K562 (cell line): ENCODE measurements around the gene ENTPD8. TPM values are rescaled to one million over a fixed set of nuclear protein-coding genes. Genes with fewer than 3 reads are reported as not detected.
A peak's percentile ranks its signal among the peaks of the same experiment; 100 is the strongest.

Source experiments
- ATAC-seq: fragments of 200-7000 bp; cut with Tn5 transposase; 3 replicates; pipeline ENCODE4 v1.9.1; 2020; ENCODE audit warnings: moderate library complexity
- BruUV-seq: library from RNA; stranded (reverse); fragments of 400-500 nt; replicated peaks from 2 replicates; lab custom pipeline; 2021; lab: Mats Ljungman, UMichigan
- CTCF ChIA-PET: fragments of 300-600 bp; formaldehyde crosslinking; extraction: SDS; loops from one replicate; lab custom pipeline; 2021; ENCODE audit warnings: low intra/inter-chr PET ratio; lab: Yijun Ruan, JAX
- POLR2A ChIA-PET: fragments of 300-600, 350-650 bp; sonication (Branson Sonifier 250); formaldehyde crosslinking; extraction: SDS; loops from one replicate; lab custom pipeline; 2021; ENCODE audit warnings: antibody characterized with exemption, inconsistent platforms; lab: Yijun Ruan, JAX
- DNase-seq, 4 experiments: peaks; one replicate each; pipeline versions ENCODE4 v3.0.0 to v3.0.0-alpha.2; 2011 to 2018; ENCODE audit warnings: low spot score in 3 of 4, mixed read lengths in 3 of 4; ENCODE audit errors: extremely low read depth in 1 of 4
- FAIRE-seq: peaks from 2 replicates; lab custom pipeline; 2011; peaks lifted over from hg19 to GRCh38; lab: Jason Lieb, UNC
- H2AFZ ChIP-seq: 2 replicates; pipeline ENCODE4 v1.6.0; 2011; ENCODE audit warnings: low read depth, low read length, control low read depth, inconsistent platforms
- H3K27ac ChIP-seq: fragments of 200-600 bp; 3 replicates; pipeline ENCODE4 v1.8.0; 2011; ENCODE audit warnings: low read depth, mild to moderate bottlenecking, control low read depth, inconsistent platforms, low read length, moderate library complexity, mixed read lengths; ENCODE audit errors: extremely low read depth
- H3K27me3 ChIP-seq, 2 experiments: fragments of 300-600 bp in 1 of 2; 2 replicates in 1 of 2; 3 replicates in 1 of 2; pipeline versions ENCODE4 v1.6.0 to v1.8.0; 2011; ENCODE audit warnings: inconsistent platforms in 2 of 2, low read length in 2 of 2, mild to moderate bottlenecking in 1 of 2, mixed read lengths in 1 of 2, moderate library complexity in 1 of 2; ENCODE audit not compliant: control insufficient read depth in 2 of 2, insufficient read depth in 2 of 2
- H3K36me3 ChIP-seq: fragments of 300-600 bp; 3 replicates; pipeline ENCODE4 v1.8.0; 2011; ENCODE audit warnings: mild to moderate bottlenecking, low read length, inconsistent platforms; ENCODE audit not compliant: control insufficient read depth, insufficient read depth
- H3K4me1 ChIP-seq, 2 experiments: fragments of 200-600 bp in 1 of 2; replicated peaks in 1 of 2; 2 replicates in 1 of 2; 3 replicates in 1 of 2; pipeline versions ENCODE4 v1.5.1 to v1.8.0; 2011; ENCODE audit warnings: inconsistent platforms in 2 of 2, low read length in 2 of 2, mild to moderate bottlenecking in 1 of 2, mixed read lengths in 1 of 2, moderate library complexity in 1 of 2; ENCODE audit not compliant: control insufficient read depth in 2 of 2, insufficient read depth in 2 of 2
- H3K4me2 ChIP-seq: 2 replicates; pipeline ENCODE4 v1.6.1; 2011; ENCODE audit warnings: low read length, control low read depth, inconsistent platforms, mixed read lengths; ENCODE audit not compliant: insufficient read depth
- H3K4me3 ChIP-seq: fragments of 200-600 bp; sonication (generic), shearing (Covaris generic); 2 replicates; pipeline ENCODE4 v1.5.1; 2016; ENCODE audit warnings: control low read depth, inconsistent platforms
- H3K79me2 ChIP-seq: fragments of 200-600 bp; 3 replicates; pipeline ENCODE4 v1.8.0; 2011; ENCODE audit warnings: low read length, inconsistent platforms; ENCODE audit not compliant: control insufficient read depth, insufficient read depth
- H3K9ac ChIP-seq, 2 experiments: 2 replicates each; pipeline versions ENCODE4 v1.6.0 to v1.6.1; 2011; ENCODE audit warnings: low read depth in 2 of 2, low read length in 2 of 2, control low read depth in 1 of 2, inconsistent platforms in 1 of 2, mild to moderate bottlenecking in 1 of 2, mixed read lengths in 1 of 2; ENCODE audit not compliant: insufficient read depth in 1 of 2
- H3K9me1 ChIP-seq: one replicate; pipeline ENCODE4 v1.6.0; 2011; ENCODE audit warnings: inconsistent platforms, mild to moderate bottlenecking, low read length, moderate library complexity; ENCODE audit not compliant: control insufficient read depth, insufficient read depth
- H3K9me3 ChIP-seq: replicated peaks from 2 replicates; pipeline ENCODE4 v1.5.1; 2011; ENCODE audit warnings: low read depth, low read length, inconsistent platforms; ENCODE audit not compliant: control insufficient read depth, insufficient read depth
- H4K20me1 ChIP-seq: replicated peaks from 2 replicates; pipeline ENCODE4 v1.6.1; 2011; ENCODE audit warnings: low read length, inconsistent platforms, mixed read lengths; ENCODE audit not compliant: control insufficient read depth, insufficient read depth
- E2F6 ChIP-seq, 2 experiments: IDR thresholded peaks; 2 replicates each; pipeline ENCODE4 v1.6.1; 2011; ENCODE audit warnings: borderline replicate concordance in 1 of 2, control low read depth in 1 of 2, low read depth in 1 of 2, low read length in 1 of 2, mild to moderate bottlenecking in 1 of 2, mixed read lengths in 1 of 2, moderate library complexity in 1 of 2; ENCODE audit not compliant: insufficient read depth in 1 of 2, insufficient read length in 1 of 2, poor library complexity in 1 of 2, severe bottlenecking in 1 of 2; ENCODE audit errors: extremely low read depth in 1 of 2
- FOS ChIP-seq: IDR thresholded peaks from 3 replicates; pipeline ENCODE4 v1.6.1; 2011; ENCODE audit not compliant: insufficient read length; ENCODE audit errors: extremely low read depth
- RBM34 ChIP-seq: fragments of 200-400 bp; formaldehyde crosslinking; IDR thresholded peaks from 2 replicates; pipeline ENCODE4 v1.6.1; 2018; ENCODE audit warnings: low read length, borderline replicate concordance; ENCODE audit not compliant: insufficient read depth
- STAT5A ChIP-seq: IDR thresholded peaks from 2 replicates; pipeline ENCODE4 v1.6.1; 2012; ENCODE audit warnings: low read length, inconsistent platforms, borderline replicate concordance
- ZBTB40 ChIP-seq, 2 experiments: fragments of 450-650 bp in 1 of 2; sonication (generic) in 1 of 2; formaldehyde crosslinking in 1 of 2; IDR thresholded peaks; 2 replicates each; pipeline versions ENCODE4 v1.7.1 to v1.9.0; 2016 to 2022; ENCODE audit warnings: inconsistent platforms in 1 of 2, mild to moderate bottlenecking in 1 of 2, missing genetic modification reagents in 1 of 2
- ZNF133 ChIP-seq: fragments of 250-450 bp; sonication (Bioruptor Pico); IDR thresholded peaks from 2 replicates; pipeline ENCODE4 v1.4.0; 2020; ENCODE audit warnings: mild to moderate bottlenecking
- ZNF408 ChIP-seq: fragments of 250-450 bp; sonication (Bioruptor Pico); IDR thresholded peaks from 2 replicates; pipeline ENCODE4 v1.4.0; 2020; ENCODE audit warnings: low read depth, mild to moderate bottlenecking, moderate library complexity
- ZZZ3 ChIP-seq: fragments of 450-650 bp; IDR thresholded peaks from 2 replicates; pipeline ENCODE4 v1.6.1; 2016; ENCODE audit warnings: antibody characterized with exemption, mild to moderate bottlenecking, moderate library complexity
- WGBS: fragments of 100-300 bp; shearing (Covaris generic); methylation state at CpG from one replicate; pipeline ENCODE4 v1.1.6; 2016; ENCODE audit warnings: low coverage, mixed read lengths; ENCODE audit not compliant: insufficient coverage; ENCODE audit errors: missing lambda C conversion rate; 5-methylcytosine and 5-hydroxymethylcytosine counted together
- in situ Hi-C: fragments of 300-500 bp; cut with MboI; formaldehyde crosslinking; loops from 4 replicates; pipeline ENCODE4 v1.15.0; 2018; ENCODE audit warnings: inconsistent platforms, mixed read lengths
- intact Hi-C: fragments of 100-400 bp; cut with micrococcal nuclease; formaldehyde crosslinking; loops from 2 replicates; pipeline ENCODE4 v1.14.2; 2022
- polyA plus RNA-seq, 8 experiments: library from polyadenylated mRNA; depleted of rRNA in 4 of 8; stranded (reverse) in 5 of 8; unstranded in 3 of 8; fragments of >200 nt; fragmentation: Nextera tagmentation in 2 of 8; fragmentation: Illumina TruSeq in 1 of 8; extraction: Ambion mirVana in 2 of 8; extraction: Trizol in 1 of 8; gene quantifications; 2 replicates each; pipeline versions ENCODE4 v1.2.1 to v1.2.3, GENCODE V29; 2011 to 2014; ENCODE audit warnings: inconsistent platforms in 1 of 8, missing spikeins in 1 of 8
- total RNA-seq, 7 experiments: library from RNA; depleted of rRNA in 6 of 7; stranded (reverse); fragments of >200 nt in 6 of 7; fragmentation: Illumina TruSeq in 2 of 7; extraction: Trizol in 2 of 7; gene quantifications; 2 replicates each; pipeline versions ENCODE4 v1.2.1 to v1.2.3, GENCODE V29; 2011 to 2021; ENCODE audit warnings: low replicate concordance in 1 of 7
- TF ChIP-seq, protein P1 (sequence below): IDR thresholded peaks from 2 replicates; pipeline ENCODE4 v1.6.1; 2012; ENCODE audit warnings: low read depth, low read length, improper control_type of control experiment, borderline replicate concordance

ENTPD8 gene
- total and polyA plus RNA-seq, 9 of the 15 experiments (the other 6 are each of a cell fraction or from before 2014, with no cell fraction given): 0.06 to 0.27 (median 0.19) TPM; not detected in 5

GRCh38 chr9:137456864-137457405, 15.8 kb upstream of the ENTPD8 start:
- 94% methylated on average over 7 of the region's 10 CpGs for WGBS
- in situ Hi-C loops (no loop called here), intact Hi-C loops (no loop called here)
- H3K79me2 ChIP-seq: peaks cover 12% of the 10 kb centered on the region
- DNase-seq (no peak), ATAC-seq (no peak), FAIRE-seq (no peak)
- no peak overlapping the region for H2AFZ ChIP-seq
- H3K9ac ChIP-seq: peak overlapping the region in 1 of 2 experiments; percentile 97; a peak in 2 of 4 replicates
- H3K27me3 ChIP-seq: no peaks in the 10 kb centered on the region
- peaks cover 22 to 98% of the 10 kb centered on the region in 2 experiments for H3K4me1 ChIP-seq
- H3K9me1 ChIP-seq: no peaks in the 10 kb centered on the region
- peaks cover 55% of the 10 kb centered on the region; the same call in 2 of the 3 replicates for H3K36me3 ChIP-seq
- no peaks in the 10 kb centered on the region for H3K9me3 ChIP-seq
- no peak overlapping the region for H3K4me2 ChIP-seq
- CTCF ChIA-PET: no interaction called here
- BruUV-seq: no TSS peak
- no peaks in the 10 kb centered on the region for H4K20me1 ChIP-seq
- no peak overlapping the region for H3K27ac ChIP-seq
- POLR2A ChIA-PET: interaction anchor here (1.0 to 1.2 kb wide), 2 partner anchors 9 to 25 kb away, joined by 3 read pairs; no protein-coding TSS in a partner anchor
- H3K4me3 ChIP-seq: no peak overlapping the region
- TF ChIP-seq E2F6 (IDR thresholded peaks at IDR 0.05; ENCODE audit: borderline replicate concordance in 1 of 2, extremely low read depth in 1 of 2, insufficient read depth in 1 of 2, insufficient read length in 1 of 2, low read depth in 1 of 2, low read length in 1 of 2, poor library complexity in 1 of 2, severe bottlenecking in 1 of 2): no peak
- no peak for TF ChIP-seq ZNF408 (CRISPR knock-in tag)
- TF ChIP-seq ZBTB40 (IDR thresholded peaks at IDR 0.05): no peak
- no peak for TF ChIP-seq ZBTB40 (CRISPR knock-in tag; IDR thresholded peaks at IDR 0.05)
- TF ChIP-seq, protein P1, sequence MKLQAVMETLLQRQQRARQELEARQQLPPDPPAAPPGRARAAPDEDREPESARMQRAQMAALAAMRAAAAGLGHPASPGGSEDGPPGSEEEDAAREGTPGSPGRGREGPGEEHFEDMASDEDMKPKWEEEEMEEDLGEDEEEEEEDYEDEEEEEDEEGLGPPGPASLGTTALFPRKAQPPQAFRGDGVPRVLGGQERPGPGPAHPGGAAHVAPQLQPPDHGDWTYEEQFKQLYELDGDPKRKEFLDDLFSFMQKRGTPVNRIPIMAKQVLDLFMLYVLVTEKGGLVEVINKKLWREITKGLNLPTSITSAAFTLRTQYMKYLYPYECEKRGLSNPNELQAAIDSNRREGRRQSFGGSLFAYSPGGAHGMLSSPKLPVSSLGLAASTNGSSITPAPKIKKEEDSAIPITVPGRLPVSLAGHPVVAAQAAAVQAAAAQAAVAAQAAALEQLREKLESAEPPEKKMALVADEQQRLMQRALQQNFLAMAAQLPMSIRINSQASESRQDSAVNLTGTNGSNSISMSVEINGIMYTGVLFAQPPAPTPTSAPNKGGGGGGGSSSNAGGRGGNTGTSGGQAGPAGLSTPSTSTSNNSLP: no peak
- TF ChIP-seq FOS: no peak
- TF ChIP-seq STAT5A: no peak
- no peak for TF ChIP-seq ZZZ3
- no peak for TF ChIP-seq RBM34
- TF ChIP-seq ZNF133: no peak
